Astrocyte (in vitro differentiated cells and primary cell): ENCODE data around the gene CILP2.

Experiments used
- EZH2 ChIP-seq: IDR thresholded peaks from 2 replicates; pipeline ENCODE4 v1.6.1; 2012; ENCODE audit warnings: mild to moderate bottlenecking, low read length, inconsistent platforms; ENCODE audit not compliant: insufficient read depth
- TF ChIP-seq, protein P1 (sequence below): IDR thresholded peaks from 2 replicates; pipeline ENCODE4 v1.5.1; 2011; ENCODE audit warnings: low read depth, mild to moderate bottlenecking, inconsistent platforms, low read length, moderate library complexity; ENCODE audit not compliant: insufficient read depth

DNA sequence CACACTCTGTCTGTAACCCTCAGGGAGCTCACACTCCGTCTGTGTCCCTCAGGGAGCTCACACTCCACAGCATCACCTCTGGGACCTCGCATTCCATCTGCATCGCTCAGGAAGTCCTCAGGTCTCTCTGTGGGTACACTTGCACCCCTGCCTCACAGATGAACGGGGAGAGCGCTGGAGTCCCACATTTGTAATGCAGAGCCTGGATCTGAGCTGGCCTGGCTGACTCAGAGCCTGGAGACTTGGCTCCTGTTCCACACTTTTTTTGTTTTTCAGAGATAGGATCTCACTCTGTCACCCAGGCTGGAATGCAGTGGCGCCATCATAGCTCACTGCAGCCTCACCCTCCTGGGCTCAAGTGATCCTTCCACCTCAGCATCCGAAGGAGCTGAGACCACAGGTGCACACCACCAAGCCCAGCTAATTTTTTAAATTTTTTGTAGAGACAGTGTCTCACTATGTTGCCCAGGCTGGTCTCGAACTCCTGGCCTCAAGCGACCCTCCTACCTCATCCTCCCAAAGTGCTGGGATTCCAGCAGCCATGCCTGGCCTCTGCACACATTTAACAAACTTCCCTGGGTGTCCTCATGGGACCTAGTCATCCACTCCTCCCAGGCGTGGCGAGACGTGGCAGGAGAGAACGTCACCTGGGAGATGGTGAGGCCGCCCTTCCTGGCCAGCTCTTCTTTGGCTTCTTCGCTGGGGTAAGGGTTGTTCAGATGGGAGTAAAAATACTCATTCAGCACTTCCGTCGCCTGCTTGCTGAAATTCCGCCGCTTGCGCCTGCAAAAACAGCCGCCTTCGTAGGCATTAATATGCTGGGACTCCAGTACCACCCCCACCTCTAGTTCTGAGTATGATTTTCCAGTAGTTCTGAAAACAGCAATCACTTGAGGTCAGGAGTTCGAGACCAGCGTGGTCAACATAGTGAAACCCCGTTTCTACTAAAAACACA lies 31.0 kb downstream of the CILP2 start:
- TF ChIP-seq, protein P1, sequence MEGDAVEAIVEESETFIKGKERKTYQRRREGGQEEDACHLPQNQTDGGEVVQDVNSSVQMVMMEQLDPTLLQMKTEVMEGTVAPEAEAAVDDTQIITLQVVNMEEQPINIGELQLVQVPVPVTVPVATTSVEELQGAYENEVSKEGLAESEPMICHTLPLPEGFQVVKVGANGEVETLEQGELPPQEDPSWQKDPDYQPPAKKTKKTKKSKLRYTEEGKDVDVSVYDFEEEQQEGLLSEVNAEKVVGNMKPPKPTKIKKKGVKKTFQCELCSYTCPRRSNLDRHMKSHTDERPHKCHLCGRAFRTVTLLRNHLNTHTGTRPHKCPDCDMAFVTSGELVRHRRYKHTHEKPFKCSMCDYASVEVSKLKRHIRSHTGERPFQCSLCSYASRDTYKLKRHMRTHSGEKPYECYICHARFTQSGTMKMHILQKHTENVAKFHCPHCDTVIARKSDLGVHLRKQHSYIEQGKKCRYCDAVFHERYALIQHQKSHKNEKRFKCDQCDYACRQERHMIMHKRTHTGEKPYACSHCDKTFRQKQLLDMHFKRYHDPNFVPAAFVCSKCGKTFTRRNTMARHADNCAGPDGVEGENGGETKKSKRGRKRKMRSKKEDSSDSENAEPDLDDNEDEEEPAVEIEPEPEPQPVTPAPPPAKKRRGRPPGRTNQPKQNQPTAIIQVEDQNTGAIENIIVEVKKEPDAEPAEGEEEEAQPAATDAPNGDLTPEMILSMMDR = no peak
- no peak for TF ChIP-seq EZH2
